HL-60/S4 treated with phorbol 12-myristate 13-acetate at 8.2 ng/mL for 4 days and 3 days (cell line): Measurements from ENCODE around the gene MCC.

Source experiments
- in situ Hi-C: fragments of 300-500 bp; cut with MboI; formaldehyde crosslinking; loops from 2 replicates; pipeline ENCODE4 v1.15.0; 2022; ENCODE audit warnings: low sequenced_read_pairs

MCC gene

DNA sequence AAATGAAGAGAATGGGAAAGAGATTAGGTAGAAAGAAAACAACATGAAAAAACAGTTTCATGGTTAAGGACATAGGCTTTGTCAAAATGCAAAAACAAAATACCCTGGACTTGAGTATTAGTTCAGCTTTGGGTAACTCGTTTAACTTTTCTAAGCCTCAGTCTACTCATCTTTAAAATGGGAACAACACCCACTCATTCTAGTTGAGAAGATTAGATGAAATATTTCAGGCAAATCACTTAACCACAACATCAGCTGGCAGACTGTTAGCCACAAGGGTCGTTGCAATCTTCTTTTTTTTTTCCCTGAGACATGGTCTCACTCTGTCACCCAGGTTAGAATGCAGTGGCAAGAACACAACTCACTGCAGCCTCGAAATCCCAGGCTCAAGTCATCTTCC lies 326.0 kb downstream of the MCC start:
- in situ Hi-C loops = no loop called here

DNA sequence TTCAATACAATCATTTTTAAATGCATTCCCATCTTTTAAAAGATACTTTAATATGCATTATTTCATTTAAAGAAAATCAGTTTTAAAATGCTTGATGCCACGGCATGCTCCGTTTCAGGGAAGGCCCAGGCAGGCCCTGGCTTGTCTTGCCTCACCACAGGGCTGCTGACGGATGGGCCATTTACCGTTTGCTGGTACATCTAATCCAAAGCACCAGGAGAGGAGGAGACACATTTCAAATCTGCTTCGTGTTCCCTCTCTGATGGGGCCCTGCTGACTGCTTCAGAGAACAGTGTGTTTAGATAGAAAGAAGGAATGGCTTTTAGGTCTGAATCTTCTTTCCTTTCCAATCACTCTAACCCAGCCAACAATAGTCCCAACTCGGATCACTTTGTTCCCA lies 326.4 kb downstream of the MCC start:
- in situ Hi-C loops = no loop called here

DNA sequence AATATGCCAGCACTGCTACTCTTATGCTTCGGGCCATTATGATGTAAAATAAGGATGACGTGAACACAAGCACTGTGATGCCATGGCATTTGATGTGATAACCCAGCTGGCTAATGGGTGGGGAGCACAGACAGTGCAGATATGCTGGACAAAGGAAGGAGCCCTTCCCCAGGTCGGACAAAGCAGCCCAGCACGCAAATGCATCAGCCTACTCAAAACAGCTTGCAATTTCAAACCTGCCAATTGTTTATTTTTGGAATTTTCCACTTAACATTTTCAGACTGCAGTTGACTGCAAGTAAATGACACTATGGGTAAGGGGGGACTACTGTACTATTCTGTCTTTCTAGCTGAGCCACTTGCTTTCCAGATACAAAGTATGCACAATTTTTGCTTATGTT lies 330.4 kb downstream of the MCC start:
- in situ Hi-C loops = no loop called here

DNA sequence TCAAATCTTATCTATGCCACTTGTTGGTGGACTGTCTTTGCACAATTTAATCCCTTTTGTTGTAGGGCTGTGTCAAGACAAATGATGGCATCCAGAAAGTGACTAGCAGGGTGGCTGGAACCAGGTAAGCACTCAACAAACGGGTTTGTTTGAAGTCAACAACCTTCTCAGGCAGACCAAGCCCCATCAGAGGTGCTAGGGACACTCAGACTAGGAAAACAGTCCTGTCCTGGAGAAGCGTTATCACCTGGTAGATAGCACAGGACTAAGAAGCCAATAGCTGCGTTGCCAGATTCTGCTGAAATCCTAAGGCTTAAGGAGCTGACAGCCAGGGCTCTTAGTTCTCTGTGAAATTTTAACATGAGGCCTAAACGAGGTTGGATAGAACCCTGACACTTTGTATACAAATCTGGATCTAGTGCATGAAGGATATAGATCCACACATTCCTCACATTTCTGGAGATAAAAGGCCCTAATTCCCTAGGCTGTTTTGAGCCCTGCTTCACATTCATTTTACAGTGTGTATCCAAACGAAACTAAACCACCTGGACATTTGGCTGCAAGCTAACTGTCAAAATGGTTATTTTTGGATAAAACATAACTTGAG lies 331.9 kb downstream of the MCC start:
- in situ Hi-C loops = no loop called here

DNA sequence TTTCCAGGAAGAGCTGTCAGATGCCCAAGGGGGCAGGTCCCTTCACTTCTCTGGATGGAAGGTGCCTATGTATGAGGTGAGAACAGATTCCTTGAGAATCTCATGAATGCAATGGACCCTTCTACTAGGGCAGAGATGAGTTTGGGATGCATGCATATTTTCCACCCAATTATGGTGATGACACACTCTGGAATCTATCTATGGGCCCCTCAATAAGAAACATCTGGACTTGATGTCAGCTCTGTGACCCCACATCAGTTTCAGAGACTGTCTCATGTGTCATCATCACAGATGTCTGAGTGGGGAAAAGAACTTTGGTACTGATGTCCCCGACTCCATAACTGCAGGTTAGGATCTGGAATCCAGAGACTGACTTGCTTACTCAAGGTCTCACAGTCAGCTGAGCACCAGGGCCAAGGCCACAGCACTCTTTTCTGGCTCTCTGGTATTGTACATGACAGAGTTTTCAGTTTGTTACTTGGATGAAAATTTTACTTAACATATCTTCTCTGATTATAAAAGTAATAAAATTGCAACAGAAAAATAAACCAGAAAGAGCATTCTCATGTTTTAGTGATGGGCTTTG lies 334.6 kb downstream of the MCC start:
- in situ Hi-C loops = no loop called here

DNA sequence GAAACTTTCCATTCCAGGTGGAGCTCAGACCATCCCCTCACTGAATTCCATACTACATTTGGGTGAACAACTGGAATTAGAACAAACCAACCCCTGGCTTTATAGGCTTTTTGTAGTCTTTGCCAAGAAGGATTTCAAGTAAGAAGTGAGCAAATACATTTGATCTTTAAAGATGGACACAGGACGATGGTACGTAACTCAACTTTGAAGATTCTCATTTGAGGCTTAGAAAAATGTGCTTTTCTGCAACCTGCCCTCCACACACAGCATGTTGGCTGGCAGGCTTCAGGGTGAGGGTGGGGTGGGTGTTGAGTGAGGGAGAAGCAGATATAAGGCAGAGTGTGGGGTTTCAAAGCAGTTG lies 335.9 kb downstream of the MCC start:
- in situ Hi-C loops = no loop called here

DNA sequence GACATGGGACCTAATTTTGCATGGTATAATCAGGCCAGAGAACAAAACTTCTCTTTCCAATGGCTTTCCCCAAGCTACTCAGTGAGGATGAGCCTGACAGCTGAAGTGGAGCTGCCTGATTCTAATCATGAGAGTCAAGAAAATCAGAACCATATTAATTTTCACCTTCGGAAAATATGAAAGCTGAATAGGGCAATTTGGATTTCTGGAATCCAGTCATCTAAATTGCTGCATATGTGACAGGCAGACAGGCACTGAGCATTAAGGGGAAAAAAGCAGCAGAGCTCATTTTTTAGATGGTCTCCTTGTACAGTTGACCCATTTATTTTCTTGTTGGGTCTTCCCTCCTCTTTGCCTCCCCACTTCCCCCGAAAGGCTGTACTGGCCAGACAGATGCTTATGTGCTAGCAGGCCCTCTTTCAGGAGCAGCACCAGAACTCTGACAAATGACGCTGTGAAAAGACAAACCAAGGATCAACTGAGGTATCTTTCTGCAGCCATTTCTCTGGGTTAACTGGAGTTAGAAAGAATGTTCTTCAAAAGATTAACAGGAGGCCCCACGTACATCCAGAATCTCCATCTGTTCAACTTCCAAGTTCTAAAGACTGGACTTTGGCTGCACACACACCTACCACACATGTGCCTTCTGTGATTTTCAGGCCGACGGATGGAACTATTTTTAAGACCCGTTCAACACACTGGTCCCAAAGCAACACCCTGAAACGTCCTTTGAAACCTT lies 336.4 kb downstream of the MCC start:
- in situ Hi-C loops = no loop called here

DNA sequence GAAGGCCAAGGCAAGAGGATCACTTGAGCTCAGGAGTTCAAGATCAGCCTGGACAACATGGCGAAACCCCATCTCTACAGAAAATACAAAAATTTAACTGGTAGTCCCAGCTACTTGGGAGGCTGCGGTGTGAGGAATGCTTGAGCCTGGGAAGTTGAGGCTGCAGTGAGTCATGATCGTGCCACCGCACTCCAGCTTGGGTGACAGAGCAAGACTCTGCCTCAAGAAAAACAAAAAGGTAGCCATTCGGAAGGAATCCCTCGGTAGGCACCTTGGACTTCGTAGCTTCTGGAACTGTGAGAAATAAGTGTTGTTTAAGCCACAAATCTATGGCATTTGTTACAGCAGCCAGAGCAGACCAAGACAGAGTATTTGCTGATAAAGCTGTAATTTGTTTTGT lies 337.4 kb downstream of the MCC start:
- in situ Hi-C loops = no loop called here

DNA sequence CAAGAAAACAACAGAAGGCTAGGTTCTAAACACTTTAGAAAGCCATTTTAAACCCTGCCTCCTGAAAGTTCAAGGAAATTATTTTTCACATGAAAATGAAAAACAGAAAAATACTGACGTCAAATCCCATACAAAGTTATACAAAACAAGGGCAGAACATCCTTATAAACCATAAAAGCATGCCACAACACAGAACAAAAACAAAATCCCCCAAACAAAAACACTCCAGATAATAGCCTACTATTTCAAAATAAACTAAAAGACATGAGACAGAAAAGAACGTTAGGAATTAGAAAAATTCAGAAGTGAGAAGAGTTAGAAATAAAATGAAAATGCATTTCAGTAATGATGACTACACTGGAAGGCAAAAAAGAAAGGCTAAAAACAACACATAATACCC lies 338.0 kb downstream of the MCC start:
- in situ Hi-C loops = no loop called here

DNA sequence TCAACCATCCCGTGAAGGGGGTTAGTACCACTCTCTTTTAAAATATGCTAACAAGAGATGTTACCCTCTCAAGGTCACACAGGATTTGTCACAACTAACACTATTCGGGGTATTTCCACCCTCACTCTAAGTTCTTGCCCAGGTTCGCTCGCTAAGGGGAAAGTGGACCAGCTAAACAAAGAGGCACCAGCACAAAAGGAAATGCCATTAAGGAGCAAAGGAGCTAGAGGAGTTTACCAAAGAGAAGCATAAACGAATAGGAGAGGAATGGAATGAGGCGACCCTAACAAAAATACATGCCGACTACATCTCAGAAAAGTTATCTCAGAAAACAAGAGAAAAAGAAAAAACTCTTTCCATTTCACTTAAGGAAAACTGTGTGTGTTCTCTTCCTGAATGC lies 340.7 kb downstream of the MCC start:
- in situ Hi-C loops = no loop called here

DNA sequence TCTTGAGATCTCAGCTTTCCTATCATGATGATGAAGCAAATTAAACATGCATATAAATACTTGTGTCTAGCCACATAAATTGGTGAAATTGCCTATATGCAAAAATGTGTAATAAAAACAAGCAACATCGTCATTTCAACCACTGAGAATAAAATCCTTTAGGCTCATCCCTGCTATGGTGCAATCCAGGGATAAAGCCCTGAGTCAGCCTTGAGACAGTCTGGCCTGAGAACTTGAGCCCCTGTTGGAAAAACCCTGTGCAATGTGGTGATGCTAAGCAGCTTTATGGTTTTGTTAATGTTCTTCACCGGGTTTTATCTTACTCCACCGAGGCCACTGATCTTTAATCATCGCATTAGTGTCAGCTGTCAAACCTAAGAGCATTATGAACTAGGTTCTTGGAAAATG lies 341.1 kb downstream of the MCC start:
- in situ Hi-C loops = no loop called here

DNA sequence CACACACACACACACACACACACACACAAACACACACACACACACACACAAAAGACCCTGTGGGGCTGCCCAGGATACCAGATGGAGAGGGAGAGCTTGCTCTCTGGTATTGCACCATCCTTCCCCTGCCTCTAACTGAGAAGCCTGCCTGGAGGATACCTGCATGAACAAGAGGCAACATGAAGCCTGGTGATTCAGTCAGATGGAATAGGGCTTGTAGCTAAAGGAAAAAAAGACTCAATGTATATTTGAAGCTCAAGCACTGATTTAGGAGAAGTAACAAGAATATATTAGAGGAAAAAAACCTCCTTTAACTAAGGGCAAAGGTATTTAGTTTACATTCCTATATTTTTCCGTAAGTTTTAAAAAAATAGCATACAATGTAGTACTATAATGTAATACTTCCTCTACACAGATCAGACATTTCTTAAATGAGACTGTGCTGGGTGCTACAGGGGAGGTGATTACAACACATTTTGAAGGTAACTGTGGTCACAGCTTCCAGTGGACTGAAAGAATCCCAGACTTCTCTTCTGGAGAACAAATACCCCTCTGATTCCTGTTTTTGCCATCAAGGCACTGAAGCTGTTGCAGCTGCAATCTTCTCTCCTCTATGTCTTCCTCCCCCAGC lies 342.4 kb downstream of the MCC start:
- in situ Hi-C loops = no loop called here

DNA sequence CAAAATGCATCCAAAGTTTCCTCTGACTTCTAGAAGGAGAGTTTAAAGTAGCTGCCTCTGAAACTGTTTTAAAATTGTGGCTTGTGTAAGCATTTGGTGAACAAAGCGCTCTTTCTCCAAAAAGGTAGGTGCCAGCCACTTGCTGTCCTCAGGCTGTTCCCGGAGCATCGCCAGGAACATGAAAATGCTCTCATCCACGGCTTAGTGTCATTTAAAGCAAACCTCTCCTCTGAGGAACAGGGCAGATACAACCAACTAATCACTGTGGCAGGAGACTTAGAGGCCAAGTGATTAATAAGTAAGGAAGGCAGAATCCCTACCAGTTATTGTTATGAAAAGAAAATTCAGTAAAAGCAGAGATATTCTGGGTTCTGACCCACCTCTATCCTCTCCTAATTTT lies 346.1 kb downstream of the MCC start:
- in situ Hi-C loops = no loop called here

DNA sequence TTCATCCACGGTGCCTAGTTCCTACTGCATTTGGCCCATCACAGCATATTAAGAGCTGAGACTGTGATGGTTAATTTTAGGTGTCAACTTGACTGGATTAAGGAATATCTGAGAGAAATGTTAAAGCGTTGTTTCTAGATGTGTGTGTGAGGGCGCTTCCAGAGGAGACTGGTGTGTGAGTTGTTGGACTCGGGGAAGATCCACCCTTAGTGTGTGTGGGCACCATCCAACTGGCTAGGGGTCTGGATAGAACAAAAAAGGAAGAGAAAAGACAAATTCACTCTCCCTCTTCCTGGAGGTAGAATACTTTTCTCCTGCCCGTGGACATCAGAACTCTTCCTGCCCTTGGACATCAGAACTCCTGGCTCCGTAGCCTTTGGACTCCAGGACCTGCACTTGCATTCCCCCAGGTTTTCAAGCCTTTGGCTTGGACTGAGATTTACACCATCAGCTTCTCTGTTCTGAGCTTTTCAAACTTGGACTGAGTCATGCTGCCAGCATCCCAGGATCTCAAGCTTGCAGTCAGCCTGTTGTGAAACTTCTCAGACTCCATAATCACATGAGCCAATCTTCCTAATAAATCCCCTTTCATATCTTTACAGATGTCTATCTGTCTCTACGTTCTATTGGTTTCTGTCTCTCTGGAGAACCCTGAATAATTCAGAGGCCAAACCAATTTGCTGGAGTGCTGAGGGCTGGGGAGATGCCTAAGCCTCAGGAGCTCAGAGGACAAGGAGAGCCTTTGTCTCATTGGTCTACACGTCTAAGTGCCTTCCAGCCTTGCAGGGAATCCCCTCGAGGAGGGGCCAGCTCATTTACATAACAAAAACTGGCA lies 347.2 kb downstream of the MCC start:
- in situ Hi-C loops = no loop called here

DNA sequence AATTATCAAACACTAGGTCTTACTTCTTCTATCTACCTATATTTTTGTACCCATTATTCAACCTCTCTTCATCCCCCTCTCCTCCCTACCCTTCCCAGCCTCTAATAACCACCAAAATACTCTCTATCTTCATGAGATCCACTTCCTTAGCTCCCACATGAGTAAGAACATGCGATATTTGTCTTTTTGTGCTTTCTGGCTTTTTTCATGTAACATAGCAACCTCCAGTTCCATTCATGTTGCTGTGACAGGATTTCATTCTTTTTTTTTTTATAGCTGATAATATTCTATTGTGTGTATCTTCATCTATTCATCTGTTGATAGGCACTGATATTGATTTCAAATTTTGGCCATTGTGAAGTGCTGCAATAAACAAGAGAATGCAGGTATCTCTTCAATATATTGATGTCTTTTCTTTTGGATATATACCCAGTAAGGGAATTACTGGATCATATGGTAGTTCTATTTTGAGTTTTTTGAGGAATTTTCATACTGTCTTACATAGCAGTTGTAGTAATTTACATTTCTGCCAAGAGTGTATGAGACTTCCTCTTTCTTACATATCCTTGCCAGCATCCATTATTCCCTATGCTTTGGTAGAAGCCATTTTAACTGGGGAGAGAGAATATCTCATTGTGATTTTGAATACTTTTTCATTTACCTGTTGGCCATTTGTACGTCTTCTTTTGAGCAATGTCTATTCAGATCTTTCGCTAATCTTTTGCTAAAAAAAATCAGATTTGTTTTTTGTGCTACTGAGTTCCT lies 354.9 kb downstream of the MCC start:
- in situ Hi-C loops = no loop called here

DNA sequence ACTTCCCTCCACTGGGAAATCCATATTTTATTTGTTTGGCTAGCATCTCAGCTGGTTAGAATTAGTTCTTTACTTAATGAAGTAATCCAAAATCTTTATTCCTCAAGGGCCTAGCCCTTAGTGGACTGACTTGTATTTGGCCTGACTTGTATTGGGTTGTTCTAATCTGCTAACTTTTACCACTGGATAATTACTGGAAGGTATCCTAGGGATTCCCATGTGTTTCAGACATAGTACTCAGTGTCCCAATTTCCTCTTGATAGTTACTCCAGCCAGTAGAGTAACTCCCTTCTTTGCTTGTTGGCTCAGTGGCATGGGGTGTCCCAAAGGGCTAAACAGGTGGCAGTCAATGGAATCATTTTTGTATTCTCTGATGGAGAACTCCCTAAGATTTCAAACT lies 355.7 kb downstream of the MCC start:
- in situ Hi-C loops = no loop called here

DNA sequence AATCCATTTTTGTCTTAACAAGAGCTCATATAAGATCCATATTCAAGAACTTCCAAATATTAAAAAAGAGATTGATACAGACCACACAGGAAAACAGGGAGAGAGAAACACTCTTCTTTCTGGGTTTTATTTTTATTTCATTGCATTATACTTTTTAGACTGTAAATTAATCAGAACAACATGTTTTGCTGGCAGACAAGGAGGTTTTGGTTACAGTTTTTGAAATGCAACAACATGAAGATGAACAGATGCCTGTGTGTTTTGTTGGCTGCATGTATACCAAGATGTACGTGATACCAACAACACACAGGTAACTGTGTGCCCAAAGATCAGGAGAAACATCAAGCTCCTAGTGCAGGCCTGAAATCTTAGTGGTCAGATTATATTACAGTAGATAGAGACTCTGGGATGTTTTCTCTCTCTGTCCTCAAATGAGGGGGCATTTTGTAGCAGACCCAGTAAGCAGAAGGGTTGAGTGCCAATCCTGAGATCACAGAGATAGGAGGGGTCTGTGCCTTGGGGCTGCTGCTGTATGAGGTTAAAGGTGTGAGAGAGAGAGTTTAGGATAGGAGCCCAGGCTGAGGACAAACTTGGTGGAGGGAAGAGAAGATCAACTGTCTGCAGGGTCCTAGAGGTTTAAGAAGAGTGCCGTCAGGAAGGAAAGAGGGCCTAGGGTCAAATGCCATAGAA lies 359.5 kb downstream of the MCC start:
- in situ Hi-C loops = no loop called here

DNA sequence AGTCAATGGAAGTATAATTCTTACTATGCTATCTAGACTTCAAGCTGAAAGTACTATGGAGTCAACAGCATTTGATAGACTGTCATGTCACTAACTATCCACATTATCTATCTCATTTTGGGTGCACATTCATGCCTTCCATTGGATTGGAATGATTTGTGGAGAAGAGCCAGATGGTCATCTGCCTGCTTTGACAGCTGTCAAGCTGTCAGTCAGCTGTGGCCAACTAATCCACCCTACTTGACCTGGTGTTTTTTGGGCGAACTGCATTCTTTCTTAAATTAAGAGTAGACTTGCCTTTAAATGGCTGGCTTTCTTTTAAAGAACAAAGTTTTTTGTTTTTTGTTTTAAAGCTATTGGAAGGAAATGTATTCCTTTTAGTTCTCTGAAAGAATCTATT lies 360.2 kb downstream of the MCC start:
- in situ Hi-C loops = no loop called here

DNA sequence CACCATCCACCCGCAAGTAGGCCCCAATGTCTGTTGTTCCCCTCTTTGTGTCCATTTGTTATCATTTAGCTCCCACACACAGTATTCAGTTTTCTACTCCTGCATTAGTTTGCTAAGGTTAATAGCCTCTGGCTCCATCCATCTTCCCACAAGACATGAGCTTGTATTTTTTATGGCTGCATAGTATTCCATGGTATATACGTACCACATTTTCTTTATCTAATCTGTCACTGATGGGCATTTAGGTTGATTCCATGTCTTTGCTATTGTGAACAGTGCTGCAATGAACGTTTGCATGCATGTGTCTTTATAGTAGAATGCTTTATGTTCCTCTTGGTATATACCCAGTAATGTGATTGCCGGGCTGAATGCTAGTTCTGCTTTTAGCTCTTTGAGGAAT lies 361.2 kb downstream of the MCC start:
- in situ Hi-C loops = no loop called here

DNA sequence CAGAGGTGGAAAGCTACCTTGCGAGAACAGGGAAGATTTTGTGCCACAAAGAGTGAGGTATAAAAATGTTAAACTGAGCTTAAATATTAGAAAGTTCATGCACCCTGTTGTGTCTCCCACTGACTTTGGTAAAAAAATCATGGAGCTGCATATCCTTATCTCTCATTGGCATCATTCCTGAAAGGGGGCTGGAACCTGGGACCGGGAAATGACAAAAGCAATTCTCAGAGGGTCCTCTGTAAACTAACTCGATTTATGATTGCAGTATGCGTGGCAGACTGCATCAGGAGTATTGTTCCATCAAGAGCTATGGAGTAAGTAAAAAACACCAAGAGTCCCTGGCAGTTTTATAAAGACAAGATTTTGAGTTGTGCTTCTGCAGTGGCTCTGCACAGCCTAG lies 362.9 kb downstream of the MCC start:
- in situ Hi-C loops = no loop called here
